ENCODE measurements around the gene PTPN3.

Gene PTPN3

DNA sequence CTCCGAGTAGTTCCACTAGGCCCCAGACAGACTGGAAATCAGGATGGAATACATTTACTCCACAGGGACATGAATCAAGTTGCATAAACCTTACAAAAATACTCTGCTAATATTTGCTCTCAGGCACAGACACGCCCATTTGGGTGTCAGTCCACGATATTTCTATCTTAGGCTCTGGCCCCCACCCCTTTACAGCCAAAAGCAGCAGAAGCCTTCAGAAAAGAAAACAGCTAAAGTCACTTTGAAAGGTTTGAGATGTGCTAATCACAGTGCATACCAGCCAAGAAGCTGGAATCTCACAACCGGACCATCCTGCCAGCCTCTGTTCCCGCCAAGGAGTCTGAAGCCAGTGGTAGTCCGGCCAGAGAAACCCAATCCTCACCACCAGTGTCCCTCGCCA is 22.6 kb downstream of the PTPN3 start:
- DNase-seq = no peak

DNA sequence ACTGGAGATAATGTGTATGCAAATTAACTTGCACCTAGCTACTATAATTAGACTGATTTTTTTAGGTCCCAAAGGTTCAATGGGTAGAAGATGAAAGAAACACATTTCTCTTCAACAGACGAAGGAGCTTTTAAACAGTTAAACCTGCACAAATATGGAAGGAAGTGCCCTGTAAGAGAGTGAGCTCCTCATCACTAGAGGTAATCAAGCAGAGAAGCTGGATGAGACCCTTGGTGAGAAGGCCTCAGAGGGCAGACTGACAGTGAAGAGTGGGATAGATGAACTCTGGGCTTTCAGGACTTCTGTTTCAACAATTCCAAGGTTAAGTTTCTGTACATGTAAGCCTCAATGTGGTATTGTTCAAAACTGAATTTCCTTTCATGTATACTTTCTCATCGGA is 23.2 kb downstream of the PTPN3 start:
- no peak for DNase-seq

DNA sequence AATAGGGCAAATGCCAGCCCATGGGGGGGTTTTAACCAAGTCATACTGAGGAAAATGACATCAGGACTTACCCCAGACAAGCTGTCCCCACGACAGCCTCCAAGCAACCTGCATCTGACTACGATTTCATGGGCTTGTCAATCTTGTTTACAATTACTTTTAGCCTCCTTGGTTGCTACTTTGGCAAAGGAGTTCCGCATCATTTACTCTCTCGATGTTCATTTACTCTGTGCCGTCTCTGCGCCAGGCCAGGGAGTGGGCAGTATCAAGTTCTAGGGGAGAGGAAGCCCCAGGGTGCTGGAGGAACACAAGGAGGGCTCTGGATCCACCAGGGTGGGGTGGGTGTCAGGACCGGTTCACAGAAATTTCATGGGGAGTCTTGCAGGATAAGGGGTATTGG is 23.9 kb downstream of the PTPN3 start:
- DNase-seq = no peak

DNA sequence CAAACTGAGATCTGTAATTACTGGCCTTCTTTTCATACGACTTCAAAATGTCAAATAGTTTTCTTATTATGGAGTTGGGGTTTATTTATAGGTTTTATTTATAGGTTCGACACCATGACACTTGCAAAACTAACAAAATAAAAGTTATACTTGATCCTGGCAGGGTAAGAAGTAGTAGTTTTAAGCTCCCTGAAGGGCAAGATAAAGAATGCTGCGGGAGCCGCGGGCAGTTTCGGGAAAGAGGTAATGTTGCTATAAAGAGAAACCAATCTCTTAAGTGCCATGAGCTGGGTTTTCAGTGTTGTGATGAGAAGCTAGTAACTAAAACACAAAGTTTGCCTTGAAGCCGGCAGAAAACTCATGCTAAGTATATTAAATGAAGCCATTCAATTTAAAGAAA is 24.8 kb downstream of the PTPN3 start:
- DNase-seq = no peak

DNA sequence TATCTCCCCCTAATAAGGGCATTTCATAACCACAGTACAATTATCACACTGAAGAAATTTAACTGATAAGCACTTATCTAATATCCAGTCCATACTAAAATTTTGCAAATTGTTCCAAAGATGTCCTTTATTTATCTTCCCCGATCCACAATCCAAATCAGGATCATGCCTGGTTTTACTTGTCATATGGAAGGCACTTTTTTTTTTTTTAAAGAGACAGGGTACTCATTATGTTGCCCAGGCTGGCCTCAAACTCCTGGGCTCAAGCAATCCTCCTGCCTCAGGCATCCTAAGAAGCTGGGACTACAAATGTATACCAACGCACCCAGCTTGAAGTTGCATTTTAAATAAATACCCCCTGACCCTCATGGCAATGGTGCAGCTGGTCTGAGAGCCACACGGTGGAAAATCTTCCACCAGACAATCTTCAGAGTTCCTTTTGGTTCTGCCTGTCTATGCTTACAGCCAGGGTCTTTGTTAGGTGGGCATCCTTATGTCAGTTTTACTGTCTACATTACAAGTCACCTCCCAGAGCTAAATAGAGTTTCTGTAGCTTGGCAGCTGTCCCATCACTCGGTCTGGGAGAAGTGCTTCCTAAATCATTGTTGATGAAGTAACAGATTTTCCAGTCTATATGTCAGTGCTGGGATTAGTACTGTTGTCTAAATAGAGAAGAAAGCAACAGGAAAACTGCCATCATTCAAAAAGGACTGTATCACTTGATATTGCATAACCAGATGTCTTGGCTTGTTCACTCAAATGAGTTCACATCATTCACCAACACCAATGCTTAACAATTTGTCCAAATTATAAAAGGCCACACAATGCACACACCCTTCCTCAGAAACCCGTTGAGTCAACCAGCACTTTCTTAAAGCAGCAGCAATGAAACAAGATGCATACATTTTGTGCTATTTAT is 26.4 kb downstream of the PTPN3 start:
- DNase-seq = no peak

DNA sequence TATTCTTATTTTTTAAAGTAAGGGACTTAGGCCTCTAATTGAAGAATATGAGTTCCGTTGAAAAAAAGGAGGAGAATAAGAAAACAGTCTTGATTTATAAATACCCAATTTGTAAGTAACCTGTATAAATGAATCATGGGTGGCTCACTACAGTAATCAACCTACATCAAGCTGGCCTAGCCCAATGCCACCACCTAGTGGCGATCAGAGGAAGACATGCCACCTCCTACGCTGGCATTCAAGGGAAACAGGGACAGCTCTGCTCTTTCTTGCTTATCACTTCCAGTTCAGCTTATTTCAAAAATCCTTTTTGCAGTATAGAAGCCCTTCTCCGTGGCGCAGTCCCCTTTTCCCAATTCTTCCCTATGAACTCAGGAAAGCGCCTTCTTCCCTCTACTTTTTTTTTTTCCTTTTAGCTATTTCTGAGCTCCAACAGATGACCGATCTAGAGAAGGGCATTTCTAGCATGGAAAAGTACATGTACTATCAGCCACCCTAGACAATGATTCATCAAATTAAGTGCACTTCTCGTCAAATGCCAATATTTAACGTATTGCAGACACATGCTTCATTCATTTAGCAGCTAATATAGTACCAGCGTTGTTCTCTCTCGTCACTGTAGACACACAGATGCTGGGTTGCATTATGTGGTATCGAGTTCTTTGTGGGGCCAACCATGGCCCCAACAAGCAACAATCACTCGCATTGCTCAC is 28.3 kb downstream of the PTPN3 start:
- DNase-seq = peak; percentile 28

DNA sequence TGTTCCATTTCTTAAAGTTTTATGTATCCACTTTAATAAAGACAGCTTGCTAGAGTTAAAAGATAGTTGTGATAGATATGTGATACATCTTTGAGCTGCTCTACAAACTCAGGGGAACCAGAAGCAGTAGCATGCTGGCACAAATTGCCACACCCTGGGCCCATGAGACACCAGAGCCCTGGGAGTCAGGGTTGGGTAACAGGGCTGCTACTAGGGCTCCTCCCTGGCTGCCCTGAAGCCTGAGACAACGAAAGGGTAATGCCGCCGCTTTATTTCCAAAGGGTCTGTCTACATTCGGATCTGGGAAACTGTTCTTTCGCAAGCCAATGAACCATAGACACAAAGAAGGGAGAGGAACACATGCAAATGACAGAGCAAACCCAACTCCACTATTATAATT is 29.2 kb downstream of the PTPN3 start:
- DNase-seq = no peak

DNA sequence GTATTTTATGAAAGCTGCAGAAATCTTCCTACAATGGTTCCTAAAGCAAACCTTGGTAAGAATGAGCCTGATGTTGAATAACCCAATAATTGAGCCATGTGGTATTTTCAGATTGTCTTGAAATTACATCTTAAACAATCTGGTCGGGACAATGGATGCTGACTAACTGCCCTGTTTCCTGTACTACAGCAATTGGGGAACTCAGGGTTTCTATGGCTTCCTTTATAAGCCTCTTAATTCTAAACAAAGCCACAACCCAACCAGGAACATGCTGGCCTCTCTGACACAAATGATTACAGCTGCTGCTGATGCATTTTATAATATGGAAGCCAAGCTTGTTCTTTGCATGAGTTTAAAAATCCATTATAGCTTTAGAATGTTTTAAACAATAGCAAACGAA is 30.2 kb downstream of the PTPN3 start:
- no peak for DNase-seq

DNA sequence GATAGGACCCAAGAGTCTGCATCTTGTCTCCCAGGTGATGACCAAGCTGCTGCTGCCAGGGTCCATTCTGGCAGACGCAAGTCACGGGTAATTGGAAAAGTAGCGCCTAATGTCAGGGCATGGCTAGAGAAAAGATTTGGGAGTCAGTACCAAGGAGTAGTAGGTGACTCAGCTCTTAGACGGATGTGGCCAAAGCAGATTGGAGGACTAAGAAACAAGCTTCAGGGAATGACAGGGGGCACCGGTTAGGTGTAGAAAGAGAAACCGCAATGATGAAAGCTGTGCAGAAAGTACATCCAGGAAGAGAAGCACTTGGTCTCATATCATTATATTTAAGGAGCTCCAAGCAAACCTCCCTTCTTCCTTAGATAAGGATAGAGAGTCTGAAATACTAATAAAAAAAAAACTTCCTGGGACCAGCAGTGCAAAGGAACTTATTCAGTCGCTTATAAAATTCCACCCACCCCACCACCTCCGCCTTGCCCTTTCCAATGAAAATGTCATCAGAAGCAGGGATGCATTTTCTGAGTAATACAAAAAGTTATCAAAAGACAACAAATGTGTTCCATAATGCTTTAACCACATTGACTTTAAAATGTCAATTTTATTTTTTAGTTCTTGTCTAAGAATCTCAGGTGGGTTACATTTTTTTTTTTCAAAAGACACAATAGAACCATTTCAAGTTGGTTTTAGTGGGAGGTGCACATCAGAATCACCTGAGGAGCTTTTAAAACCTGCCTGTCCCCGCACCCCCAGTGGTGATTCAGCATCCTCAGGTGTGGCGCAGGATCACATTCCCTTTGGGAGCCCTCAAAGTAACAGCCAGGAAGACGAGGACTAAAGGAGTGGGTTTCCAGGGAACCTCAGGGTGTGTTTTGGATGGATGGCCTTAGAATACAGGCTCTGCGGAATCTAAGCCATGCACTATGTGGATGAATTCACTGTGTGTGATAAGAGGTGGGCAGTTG is 31.2 kb downstream of the PTPN3 start:
- no peak for DNase-seq

DNA sequence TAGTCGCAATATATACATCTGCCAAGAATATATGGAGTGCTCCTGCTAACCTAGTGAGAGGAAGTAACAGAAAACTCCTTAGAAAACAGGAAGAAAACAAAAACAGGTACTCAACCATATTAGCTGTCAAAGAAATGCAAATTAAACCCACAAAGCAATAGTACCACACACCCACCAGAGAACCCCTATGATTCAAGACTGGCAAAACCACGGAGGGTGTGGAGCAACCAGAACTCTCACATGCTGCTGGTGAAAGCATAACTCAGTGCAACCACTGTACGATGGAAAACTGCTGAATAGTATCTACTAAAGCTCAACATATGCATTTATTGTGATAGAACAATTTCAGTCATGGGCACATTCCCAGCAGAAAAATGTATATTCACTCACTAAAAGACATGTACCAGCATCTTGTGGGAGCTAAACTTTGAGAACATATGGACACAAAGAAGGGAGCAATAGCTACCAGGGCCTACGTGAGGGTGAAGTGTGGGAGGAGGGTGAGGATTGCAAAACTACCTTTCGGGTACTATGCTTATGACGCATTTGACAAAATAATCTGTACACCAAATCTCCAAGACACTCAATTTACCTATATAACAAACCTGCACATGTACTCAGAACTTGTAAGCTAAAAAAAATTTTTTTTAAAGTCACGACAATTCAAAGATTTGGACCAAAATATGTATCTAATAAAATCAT is 34.0 kb downstream of the PTPN3 start:
- no peak for DNase-seq

DNA sequence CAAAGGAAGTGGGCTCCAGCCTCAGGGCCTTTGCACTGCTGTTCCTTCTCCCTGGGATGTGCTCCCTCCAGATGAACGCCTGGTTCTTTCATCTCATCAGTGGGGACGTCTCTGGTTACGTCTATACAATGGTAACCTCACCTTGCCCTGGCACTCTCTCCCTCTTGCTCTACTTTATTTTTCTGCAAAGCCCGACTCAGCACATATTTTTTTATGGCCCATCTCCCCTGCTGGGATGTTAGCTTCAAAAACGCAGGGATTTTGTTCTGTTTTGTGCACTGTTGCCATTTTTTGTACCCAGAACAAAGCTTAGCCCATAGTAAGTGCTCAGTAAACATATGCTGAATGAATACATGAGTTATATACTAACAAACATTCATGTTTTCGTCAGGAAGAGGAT is 37.5 kb downstream of the PTPN3 start:
- DNase-seq = no peak

DNA sequence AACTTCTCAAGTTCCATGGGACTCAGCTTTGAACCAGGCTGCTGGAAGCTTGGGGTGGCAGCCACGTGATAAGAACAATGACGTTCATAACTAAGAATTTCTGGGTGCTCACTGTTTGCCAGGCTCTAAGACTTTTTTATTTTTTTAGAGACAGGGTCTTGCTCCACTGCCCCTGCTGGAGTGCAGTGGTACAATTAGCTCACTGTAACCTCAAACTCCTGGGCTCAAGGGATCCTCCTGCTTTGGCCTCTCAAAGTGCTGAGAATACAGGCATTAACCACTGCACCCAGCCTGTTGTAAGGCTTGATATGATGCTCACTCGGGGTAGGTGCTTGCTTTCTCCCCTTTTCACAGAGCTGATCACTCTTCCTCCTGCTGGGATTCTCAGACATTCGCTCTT is 38.7 kb downstream of the PTPN3 start:
- DNase-seq = no peak

DNA sequence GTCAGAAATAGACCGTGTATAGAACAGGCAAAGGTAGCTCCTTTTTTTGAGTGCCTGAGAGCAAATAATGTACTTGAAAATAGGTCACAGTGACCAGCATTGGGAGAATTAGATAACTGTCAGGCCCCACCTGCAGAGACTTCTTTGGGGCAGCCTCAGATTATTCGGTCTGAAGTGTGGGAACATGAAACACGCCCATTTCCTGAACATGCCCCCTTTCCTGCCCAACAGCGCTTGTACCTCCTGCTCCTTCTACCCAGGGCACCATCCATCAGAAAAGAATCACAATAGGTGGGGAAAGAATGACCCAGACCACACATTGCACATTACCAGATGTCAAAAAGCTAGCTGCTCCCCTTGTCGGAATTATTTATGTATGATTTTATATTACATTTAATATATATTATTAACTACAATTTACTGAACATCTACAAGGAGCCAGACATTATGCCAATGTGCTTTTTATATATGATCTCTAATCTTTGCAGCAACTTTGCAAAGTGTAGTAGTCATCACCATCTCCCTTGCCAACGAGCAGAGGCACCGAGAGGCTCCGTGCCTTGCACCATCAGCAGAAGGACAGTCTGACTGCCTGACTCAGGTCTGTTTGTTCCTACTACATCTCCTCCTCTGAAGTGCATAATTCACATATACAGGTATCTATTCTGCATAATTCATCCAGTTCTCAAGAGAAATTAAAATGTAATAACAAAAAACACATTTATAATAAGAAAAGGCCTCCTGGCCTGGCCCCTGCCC is 39.5 kb downstream of the PTPN3 start:
- DNase-seq = no peak

DNA sequence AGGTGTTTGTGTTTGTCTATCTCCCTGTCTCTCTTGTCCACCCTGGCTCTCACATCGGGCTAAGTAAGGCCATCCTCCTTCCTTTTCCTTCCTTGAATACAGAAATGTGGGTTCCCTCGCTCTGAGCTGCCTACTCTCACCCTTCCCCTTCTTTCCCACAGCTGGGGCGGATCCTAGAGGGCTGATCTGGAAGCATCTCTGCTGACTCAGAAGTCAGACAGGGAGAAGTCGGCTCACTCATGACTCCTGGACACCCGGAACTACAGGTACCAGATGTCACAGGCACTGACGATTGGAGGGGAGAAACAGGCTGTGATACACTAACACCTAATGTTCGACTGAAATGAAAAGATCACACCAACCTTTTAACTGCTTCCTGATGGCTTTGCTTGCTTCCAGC is 41.3 kb downstream of the PTPN3 start:
- DNase-seq = no peak

DNA sequence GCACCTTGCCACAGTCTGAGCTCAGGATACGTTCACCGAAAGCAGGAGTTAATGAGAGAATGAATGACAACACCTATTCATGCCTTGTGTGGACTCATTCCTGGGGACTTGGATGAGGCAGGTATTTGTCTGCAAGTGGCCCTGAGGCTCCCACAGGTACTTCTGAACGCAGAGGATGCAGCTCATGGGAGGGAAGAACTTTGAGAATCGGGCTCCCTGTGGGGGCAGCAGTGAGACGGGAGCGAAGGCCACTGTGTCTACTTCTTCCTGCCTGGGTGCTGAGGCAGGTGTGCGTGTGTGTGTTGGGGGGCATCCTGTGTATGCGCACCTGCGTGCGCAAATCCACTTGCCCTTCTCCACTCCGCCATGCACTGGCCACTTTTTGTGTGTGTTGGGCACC is 42.2 kb downstream of the PTPN3 start:
- no peak for DNase-seq

DNA sequence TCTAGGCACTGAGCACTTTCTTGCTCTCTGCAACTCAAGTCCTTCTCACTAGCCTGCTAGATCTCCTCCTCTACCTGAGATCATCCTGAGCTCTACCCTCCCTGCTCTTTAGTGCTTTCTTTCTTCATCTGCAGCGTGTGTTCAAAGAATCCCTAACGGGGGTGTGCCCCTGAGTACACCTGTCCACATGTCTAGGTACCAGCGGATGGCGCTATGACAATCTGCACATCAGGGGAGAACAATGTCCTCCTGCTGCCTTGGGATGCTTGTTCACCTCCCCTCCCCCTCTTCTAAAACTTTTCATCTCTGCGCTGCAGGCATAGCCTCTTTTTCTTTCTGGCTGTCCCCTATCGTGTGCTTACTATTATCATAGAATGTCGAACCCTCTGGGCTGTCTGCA is 42.7 kb downstream of the PTPN3 start:
- no peak for DNase-seq

DNA sequence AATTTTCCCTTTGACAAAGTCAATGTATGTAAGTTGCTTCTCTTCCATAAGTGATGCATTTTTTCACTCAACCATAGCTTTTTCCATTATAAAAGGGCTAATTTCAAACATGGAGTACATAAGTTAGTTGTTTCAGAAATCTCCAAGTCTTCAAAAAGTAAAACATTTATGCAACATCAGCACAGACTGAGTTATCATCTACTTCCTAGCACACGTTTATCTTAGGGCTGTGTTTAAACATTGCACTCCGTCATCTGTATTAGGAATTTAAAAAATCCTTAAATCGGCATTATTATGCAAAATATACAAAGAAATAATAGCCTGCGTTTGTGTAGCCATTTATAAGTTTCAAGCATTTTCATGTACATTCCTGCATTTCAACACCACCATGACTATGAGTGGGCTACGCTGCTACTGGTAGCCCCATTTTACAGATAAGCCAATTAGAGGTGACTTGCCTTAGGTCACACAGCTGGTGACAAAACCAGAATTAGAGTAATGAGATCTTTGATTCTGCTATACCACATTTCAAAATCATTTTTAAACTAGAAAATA is 43.4 kb downstream of the PTPN3 start:
- DNase-seq = no peak

DNA sequence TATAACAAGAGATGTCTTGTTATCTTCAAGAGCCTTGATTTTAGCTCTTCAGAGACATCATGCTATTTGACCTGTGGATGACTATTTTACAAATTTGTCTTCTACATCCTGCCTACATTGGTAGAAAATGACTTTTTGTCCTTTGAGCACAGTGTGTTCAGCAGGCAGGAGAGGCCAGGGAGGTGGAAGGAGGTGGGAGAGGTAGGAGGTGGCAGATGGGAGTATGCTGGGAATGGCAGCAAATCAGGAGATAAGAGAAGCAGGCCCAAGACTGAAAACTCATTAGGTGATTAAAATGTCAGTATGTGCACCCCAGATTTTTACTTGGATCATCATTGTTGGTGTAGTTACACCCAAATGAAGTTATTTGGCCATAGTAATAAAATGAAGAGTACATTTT is 44.1 kb downstream of the PTPN3 start:
- DNase-seq = no peak

DNA sequence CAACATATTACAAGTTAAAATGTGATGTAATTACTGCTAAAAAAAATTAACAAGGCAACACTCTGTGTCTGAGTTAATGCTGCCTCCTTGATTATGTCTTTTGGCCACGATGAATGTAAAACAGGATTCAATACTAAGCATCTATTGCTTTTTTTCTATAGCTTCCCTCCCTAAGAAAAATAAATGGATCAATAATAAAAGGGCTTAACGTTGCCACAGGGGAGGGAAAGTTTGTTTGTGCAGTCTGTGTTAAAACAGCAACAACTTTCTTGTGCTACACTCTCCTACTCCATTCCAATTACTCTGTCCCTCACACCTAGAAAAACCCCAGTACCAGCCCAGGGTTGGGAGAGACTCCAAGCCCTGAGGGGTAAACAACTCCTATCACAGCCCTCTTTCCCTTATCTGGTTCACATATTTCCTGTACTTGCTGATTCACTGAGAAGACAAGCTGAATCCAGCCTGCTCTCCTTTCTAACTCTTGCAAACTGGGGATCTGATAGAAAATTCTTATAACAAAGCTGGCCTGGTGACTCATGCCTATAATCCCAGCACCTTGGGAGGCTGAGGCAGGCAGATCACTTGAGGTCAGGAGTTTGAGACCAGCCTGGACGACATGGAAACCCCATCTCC is 44.8 kb downstream of the PTPN3 start:
- no peak for DNase-seq

DNA sequence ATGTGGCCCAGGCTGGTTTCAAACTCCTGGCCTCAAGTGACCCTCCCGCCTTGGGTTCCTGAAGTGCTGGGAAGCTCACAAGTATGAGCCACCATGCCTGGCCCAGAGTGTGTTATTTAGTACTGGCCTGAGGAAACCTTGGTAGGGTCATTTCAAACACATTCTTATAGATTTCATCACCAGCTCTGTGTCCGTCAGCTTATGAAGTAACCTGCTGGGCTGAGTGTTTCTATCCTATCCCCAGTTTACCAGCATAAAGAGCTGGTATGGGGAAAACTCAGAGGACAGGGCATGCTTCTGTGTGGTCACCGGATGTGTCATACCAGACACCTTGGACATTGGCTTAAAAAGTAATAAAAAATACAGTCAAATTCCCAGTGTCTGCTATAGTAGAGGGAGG is 45.3 kb downstream of the PTPN3 start:
- no peak for DNase-seq

All from CD4-positive, alpha-beta T cell treated with Interferon gamma for 1 hour (primary cell).